ENCODE results near the gene NAALADL2.

DNA sequence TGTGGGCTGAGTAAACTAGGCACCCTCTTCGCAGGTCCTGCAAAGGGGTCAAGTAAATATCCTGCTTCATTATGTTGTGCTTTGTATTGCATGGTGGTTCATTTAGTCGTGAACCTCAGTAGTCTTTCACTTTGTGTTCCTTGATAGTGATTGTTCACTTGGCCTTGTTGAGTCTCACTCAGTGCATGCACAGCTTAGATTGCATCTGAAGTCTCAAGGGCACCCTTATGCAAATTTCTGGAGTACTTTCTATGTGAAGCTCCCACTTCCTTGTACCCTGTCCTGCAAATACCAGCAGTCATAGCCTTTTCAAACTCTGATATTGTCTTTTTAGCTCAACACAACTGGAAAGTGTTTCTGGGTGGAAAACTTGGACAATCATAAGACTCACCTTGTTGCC, 519.2 kb downstream of the NAALADL2 start:
- TF ChIP-seq POLR2A (IDR thresholded peaks at IDR 0.05; ENCODE audit: control extremely low read depth in 1 of 2, low read depth in 2 of 2, low read length in 2 of 2) (no peak), CREB1 (IDR thresholded peaks at IDR 0.05) (no peak), RBBP5 (IDR thresholded peaks at IDR 0.05; ENCODE audit: borderline replicate concordance, low read depth, low read length) (no peak), BRCA1 (IDR thresholded peaks at IDR 0.05; ENCODE audit: low read depth, low read length) (no peak), CTBP2 (IDR thresholded peaks at IDR 0.05; ENCODE audit: borderline replicate concordance, insufficient read depth, insufficient read length, low read length) (no peak), SUZ12 (IDR thresholded peaks at IDR 0.05; ENCODE audit: low read length) (no peak), NRF1 (IDR thresholded peaks at IDR 0.05; ENCODE audit: low read depth, low read length) (no peak), EP300 (IDR thresholded peaks at IDR 0.05; ENCODE audit: borderline replicate concordance in 1 of 2, low read depth in 2 of 2, low read length in 2 of 2) (no peak), RXRA (IDR thresholded peaks at IDR 0.05; ENCODE audit: insufficient read depth, low read depth, low read length) (no peak)
- TF ChIP-seq, protein P1, sequence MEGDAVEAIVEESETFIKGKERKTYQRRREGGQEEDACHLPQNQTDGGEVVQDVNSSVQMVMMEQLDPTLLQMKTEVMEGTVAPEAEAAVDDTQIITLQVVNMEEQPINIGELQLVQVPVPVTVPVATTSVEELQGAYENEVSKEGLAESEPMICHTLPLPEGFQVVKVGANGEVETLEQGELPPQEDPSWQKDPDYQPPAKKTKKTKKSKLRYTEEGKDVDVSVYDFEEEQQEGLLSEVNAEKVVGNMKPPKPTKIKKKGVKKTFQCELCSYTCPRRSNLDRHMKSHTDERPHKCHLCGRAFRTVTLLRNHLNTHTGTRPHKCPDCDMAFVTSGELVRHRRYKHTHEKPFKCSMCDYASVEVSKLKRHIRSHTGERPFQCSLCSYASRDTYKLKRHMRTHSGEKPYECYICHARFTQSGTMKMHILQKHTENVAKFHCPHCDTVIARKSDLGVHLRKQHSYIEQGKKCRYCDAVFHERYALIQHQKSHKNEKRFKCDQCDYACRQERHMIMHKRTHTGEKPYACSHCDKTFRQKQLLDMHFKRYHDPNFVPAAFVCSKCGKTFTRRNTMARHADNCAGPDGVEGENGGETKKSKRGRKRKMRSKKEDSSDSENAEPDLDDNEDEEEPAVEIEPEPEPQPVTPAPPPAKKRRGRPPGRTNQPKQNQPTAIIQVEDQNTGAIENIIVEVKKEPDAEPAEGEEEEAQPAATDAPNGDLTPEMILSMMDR (IDR thresholded peaks at IDR 0.05; ENCODE audit: control extremely low read depth in 1 of 3, insufficient read depth in 1 of 3, low read depth in 1 of 3, low read length in 3 of 3): no peak
